Measurements from ENCODE around the gene RASAL2. TPM values are rescaled to one million over a fixed set of nuclear protein-coding genes. Genes with fewer than 3 reads are reported as not detected.

Gene RASAL2
- total RNA-seq, 1 donor from 2014 or later = 35.7 TPM

DNA sequence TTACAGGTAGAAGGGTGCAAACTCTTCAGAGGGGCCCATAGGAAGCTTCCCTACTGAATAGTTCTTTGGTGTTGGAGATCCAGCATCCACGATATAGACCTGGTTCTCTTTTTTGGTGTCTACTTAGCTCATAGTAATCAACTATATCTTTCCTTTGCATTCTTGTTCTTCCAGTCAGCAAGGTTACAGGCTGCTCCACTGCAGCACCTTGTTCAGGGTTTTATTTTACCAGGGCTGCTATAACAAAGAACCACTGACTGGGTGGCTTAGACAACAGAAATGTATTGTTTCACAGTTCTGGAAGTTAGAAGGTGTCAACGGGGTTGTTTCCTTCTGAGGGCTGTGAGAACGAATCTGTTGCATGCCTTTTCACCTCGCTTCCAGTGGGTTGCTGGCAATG is 266.5 kb downstream of the RASAL2 start:
- no peak overlapping the region for H3K27ac Mint-ChIP-seq
- no peak for DNase-seq (ENCODE audit: low spot score in 2 of 2, unreplicated experiment in 2 of 2)
- no peak for TF ChIP-seq CTCF (IDR thresholded peaks at IDR 0.05; ENCODE audit: unreplicated experiment)
- no peaks in the 10 kb centered on the region for H3K9me3 Mint-ChIP-seq
- H3K4me3 Mint-ChIP-seq = no peak overlapping the region
- no peaks in the 10 kb centered on the region for H3K36me3 Mint-ChIP-seq
- peaks cover 7% of the 10 kb centered on the region for H3K4me1 Mint-ChIP-seq
- no peaks in the 10 kb centered on the region for H3K27me3 Mint-ChIP-seq (ENCODE audit: low read depth)

DNA sequence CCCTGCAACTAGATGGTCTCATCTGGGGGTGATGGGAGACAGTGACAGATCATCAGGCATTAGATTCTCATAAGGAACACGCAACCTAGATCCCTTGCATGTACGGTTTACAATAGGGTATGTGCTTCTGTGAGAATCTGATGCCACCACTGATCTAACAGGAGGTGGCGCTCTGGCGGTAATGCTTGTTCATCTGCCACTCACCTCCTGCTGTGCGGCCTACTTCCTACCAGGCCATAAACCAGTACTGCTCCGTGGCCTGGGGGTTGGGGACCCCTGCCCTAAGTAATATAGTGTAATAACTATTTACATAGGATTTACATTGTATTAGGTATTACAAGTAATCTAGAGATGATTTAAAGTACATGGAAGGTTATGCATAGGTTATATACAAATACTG is 267.9 kb downstream of the RASAL2 start:
- TF ChIP-seq CTCF (IDR thresholded peaks at IDR 0.05; ENCODE audit: unreplicated experiment) = no peak
- Mint-ChIP-seq H3K9me3 (no peaks in the 10 kb centered on the region), H3K27me3 (ENCODE audit: low read depth) (no peaks in the 10 kb centered on the region), H3K27ac (no peak overlapping the region), H3K4me1 (peaks cover 7% of the 10 kb centered on the region), H3K36me3 (no peaks in the 10 kb centered on the region), H3K4me3 (no peak overlapping the region)
- no peak for DNase-seq (ENCODE audit: low spot score in 2 of 2, unreplicated experiment in 2 of 2)

DNA sequence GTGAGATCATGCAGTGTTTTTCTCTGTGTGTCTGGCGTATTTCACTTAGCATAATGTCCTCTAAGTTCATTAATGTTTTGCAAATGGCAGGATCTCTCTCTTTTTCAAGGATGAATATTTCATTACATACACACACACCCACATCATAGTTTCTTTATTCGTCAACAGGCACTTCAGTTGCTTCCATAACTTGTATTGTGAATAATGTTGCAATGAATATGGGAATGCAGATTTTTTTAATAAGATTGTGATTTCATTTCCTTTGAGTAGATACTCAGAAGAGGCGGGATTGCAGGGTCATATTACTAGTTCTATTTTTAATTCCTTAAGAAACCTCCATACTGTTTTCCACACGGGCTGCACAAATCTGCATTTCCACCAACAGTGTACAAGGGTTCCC is 268.8 kb downstream of the RASAL2 start:
- no peak for DNase-seq (ENCODE audit: low spot score in 2 of 2, unreplicated experiment in 2 of 2)
- Mint-ChIP-seq H3K4me3 (no peak overlapping the region), H3K36me3 (no peaks in the 10 kb centered on the region), H3K27me3 (ENCODE audit: low read depth) (no peaks in the 10 kb centered on the region), H3K27ac (no peak overlapping the region), H3K9me3 (no peaks in the 10 kb centered on the region), H3K4me1 (peaks cover 7% of the 10 kb centered on the region)
- no peak for TF ChIP-seq CTCF (IDR thresholded peaks at IDR 0.05; ENCODE audit: unreplicated experiment)

GRCh38 chr1:178364782-178365181 is 270.9 kb downstream of the RASAL2 start:
- TF ChIP-seq CTCF (IDR thresholded peaks at IDR 0.05; ENCODE audit: unreplicated experiment) = no peak
- DNase-seq (ENCODE audit: low spot score in 2 of 2, unreplicated experiment in 2 of 2) = no peak
- no peak overlapping the region for H3K4me3 Mint-ChIP-seq
- H3K36me3 Mint-ChIP-seq = no peaks in the 10 kb centered on the region
- no peaks in the 10 kb centered on the region for H3K27me3 Mint-ChIP-seq (ENCODE audit: low read depth)
- H3K9me3 Mint-ChIP-seq = no peaks in the 10 kb centered on the region
- peaks cover 3% of the 10 kb centered on the region for H3K4me1 Mint-ChIP-seq
- H3K27ac Mint-ChIP-seq = no peak overlapping the region

- TF ChIP-seq CTCF (IDR thresholded peaks at IDR 0.05; ENCODE audit: unreplicated experiment) = no peak
- no peaks in the 10 kb centered on the region for H3K27me3 Mint-ChIP-seq (ENCODE audit: low read depth)
- H3K4me1 Mint-ChIP-seq = peaks cover 3% of the 10 kb centered on the region
- no peak for DNase-seq (ENCODE audit: low spot score in 2 of 2, unreplicated experiment in 2 of 2)
- H3K27ac Mint-ChIP-seq = peak overlapping the region; percentile 45
- no peak overlapping the region for H3K4me3 Mint-ChIP-seq
- H3K9me3 Mint-ChIP-seq = no peaks in the 10 kb centered on the region
- no peaks in the 10 kb centered on the region for H3K36me3 Mint-ChIP-seq
These were observed 273.2 kb downstream of the RASAL2 start for GRCh38 chr1:178367151-178367550.

DNA sequence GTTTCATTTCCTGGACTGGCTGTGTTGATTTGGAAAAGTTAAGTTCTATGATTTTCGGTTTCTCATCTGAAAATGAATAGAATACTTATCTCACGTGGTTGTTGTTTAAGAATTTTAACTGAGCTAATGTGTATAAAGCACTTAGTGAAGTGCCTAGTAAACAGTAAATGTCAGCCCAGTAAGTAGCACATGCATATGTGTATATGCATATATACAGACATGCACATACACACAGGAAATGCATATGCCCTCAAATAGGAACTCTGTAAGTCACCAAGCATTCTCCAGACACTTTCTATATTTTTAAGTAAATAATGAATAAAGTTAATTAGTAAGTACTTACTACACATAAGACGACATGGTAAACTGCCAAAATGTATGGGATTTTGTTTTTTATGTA is 274.3 kb downstream of the RASAL2 start:
- no peak overlapping the region for H3K27ac Mint-ChIP-seq
- H3K4me3 Mint-ChIP-seq = no peak overlapping the region
- no peak for TF ChIP-seq CTCF (IDR thresholded peaks at IDR 0.05; ENCODE audit: unreplicated experiment)
- no peaks in the 10 kb centered on the region for H3K9me3 Mint-ChIP-seq
- peaks cover 3% of the 10 kb centered on the region for H3K4me1 Mint-ChIP-seq
- H3K27me3 Mint-ChIP-seq (ENCODE audit: low read depth) = no peaks in the 10 kb centered on the region
- no peak for DNase-seq (ENCODE audit: low spot score in 2 of 2, unreplicated experiment in 2 of 2)
- H3K36me3 Mint-ChIP-seq = no peaks in the 10 kb centered on the region

Data from mesothelial cell of epicardium (in vitro differentiated cells).